CD8-positive, alpha-beta memory T cell (primary cell): ENCODE measurements around the gene SEPHS2. TPM values are rescaled to one million over a fixed set of nuclear protein-coding genes. Genes with fewer than 3 reads are reported as not detected.

Experiments
- CTCF ChIA-PET: fragments of 350-600 bp; sonication (Branson Sonifier 250); formaldehyde crosslinking; loops from one replicate; lab custom pipeline; 2021; ENCODE audit warnings: antibody characterized with exemption; lab: Charles Lee
- POLR2A ChIA-PET: fragments of 350-600 bp; sonication (Branson Sonifier 250); formaldehyde crosslinking; loops from one replicate; lab custom pipeline; 2021; ENCODE audit warnings: antibody characterized with exemption; lab: Charles Lee
- DNase-seq, 5 donors: peaks; one replicate each; pipeline versions ENCODE4 v3.0.0 to v3.0.0-alpha.2; 2020 to 2022; ENCODE audit warnings: mixed read lengths in 1 of 5
- H3K27ac ChIP-seq: one replicate; pipeline ENCODE4 v1.7.0; 2013; ENCODE audit warnings: low read depth, mild to moderate bottlenecking, low read length, moderate library complexity
- H3K27me3 ChIP-seq: 2 replicates; pipeline ENCODE4 v1.7.0; 2013; ENCODE audit warnings: low read length, mild to moderate bottlenecking; ENCODE audit not compliant: insufficient read depth, poor library complexity, severe bottlenecking
- H3K36me3 ChIP-seq: 2 replicates; pipeline ENCODE4 v1.7.0; 2013; ENCODE audit warnings: mild to moderate bottlenecking, low read length, moderate library complexity; ENCODE audit not compliant: insufficient read depth
- H3K4me1 ChIP-seq: 2 replicates; pipeline ENCODE4 v1.7.0; 2013; ENCODE audit warnings: mild to moderate bottlenecking, low read length, moderate library complexity; ENCODE audit not compliant: insufficient read depth
- H3K4me3 ChIP-seq: 2 replicates; pipeline ENCODE4 v1.7.0; 2013; ENCODE audit warnings: mild to moderate bottlenecking, low read length
- H3K9me3 ChIP-seq: 2 replicates; pipeline ENCODE4 v1.7.0; 2013; ENCODE audit warnings: mild to moderate bottlenecking, low read length
- H3K27ac Mint-ChIP-seq, 8 donors: one replicate each; pipeline ENCODE4 v1.8.0; 2020 to 2021; ENCODE audit warnings: mixed read lengths in 8 of 8, mild to moderate bottlenecking in 6 of 8, inconsistent platforms in 3 of 8, moderate library complexity in 3 of 8
- H3K27me3 Mint-ChIP-seq, 2 donors: one replicate each; pipeline ENCODE4 v1.8.0; 2020 to 2021; ENCODE audit warnings: mixed read lengths in 2 of 2, mild to moderate bottlenecking in 1 of 2, moderate library complexity in 1 of 2
- H3K36me3 Mint-ChIP-seq, 3 donors: one replicate each; pipeline ENCODE4 v1.8.0; 2020 to 2021; ENCODE audit warnings: mixed read lengths in 3 of 3, inconsistent platforms in 1 of 3, mild to moderate bottlenecking in 1 of 3
- H3K4me1 Mint-ChIP-seq, 3 donors: one replicate each; pipeline ENCODE4 v1.8.0; 2020 to 2021; ENCODE audit warnings: mixed read lengths in 3 of 3, inconsistent platforms in 1 of 3, mild to moderate bottlenecking in 1 of 3
- H3K4me3 Mint-ChIP-seq, 7 donors: one replicate each; pipeline ENCODE4 v1.8.0; 2020 to 2021; ENCODE audit warnings: mixed read lengths in 7 of 7, mild to moderate bottlenecking in 6 of 7, moderate library complexity in 4 of 7, inconsistent platforms in 2 of 7
- H3K9me3 Mint-ChIP-seq, 5 donors: one replicate each; pipeline ENCODE4 v1.8.0; 2020 to 2022; ENCODE audit warnings: mixed read lengths in 5 of 5, mild to moderate bottlenecking in 3 of 5, moderate library complexity in 2 of 5, inconsistent platforms in 1 of 5
- polyA plus RNA-seq: library from polyadenylated mRNA; unstranded; fragments of 300-500 nt; fragmentation: Illumina TruSeq; gene quantifications from one replicate; pipeline ENCODE4 v1.2.3, GENCODE V29; 2021
- total RNA-seq, 2 experiments: library from RNA; stranded (reverse); gene quantifications; one replicate each; pipeline ENCODE4 v1.2.3, GENCODE V29; 2021

The SEPHS2 gene
- total and polyA plus RNA-seq, 3 experiments from 2014 or later, result 59.0 to 71.0 (median 68.2) TPM

- H3K4me3 ChIP-seq, result peak overlapping the region; percentile 92
- H3K27ac ChIP-seq, result peak overlapping the region; percentile 93
- H3K27ac Mint-ChIP-seq, result peak overlapping the region in 5 of 8 donors; percentile 23 to 82 (median 50)
- peaks cover 29% of the 10 kb centered on the region for H3K4me1 ChIP-seq
- H3K9me3 Mint-ChIP-seq, result no peaks in the 10 kb centered on the region
- CTCF ChIA-PET, result interaction anchor here (0.5 to 3.5 kb wide), 7 partner anchors 13 to 263 kb away, joined by 3 to 17 read pairs (median 5); partner anchors contain the start of genes DCTPP1 and ITGAL
- no peaks in the 10 kb centered on the region for H3K9me3 ChIP-seq
- no peak for DNase-seq
- POLR2A ChIA-PET, result interaction anchor here (0.5 to 1.6 kb wide), 7 partner anchors 26 to 386 kb away, joined by 3 to 6 read pairs (median 4); partner anchors contain the start of genes ITGAL, ZNF689 and ZNF764
- H3K36me3 ChIP-seq, result peaks cover 15% of the 10 kb centered on the region
- no peaks in the 10 kb centered on the region for H3K27me3 ChIP-seq
- H3K4me3 Mint-ChIP-seq, result peak overlapping the region; percentile 66 to 97 (median 95)
- H3K36me3 Mint-ChIP-seq, result peaks cover 9 to 19% (median 13%) of the 10 kb centered on the region in 3 donors
- peaks cover 30 to 41% (median 35%) of the 10 kb centered on the region in 3 donors for H3K4me1 Mint-ChIP-seq
- no peaks in the 10 kb centered on the region for H3K27me3 Mint-ChIP-seq
Observed at GRCh38 chr16:30444231-30445148, 1.2 kb downstream of the SEPHS2 start.

DNA sequence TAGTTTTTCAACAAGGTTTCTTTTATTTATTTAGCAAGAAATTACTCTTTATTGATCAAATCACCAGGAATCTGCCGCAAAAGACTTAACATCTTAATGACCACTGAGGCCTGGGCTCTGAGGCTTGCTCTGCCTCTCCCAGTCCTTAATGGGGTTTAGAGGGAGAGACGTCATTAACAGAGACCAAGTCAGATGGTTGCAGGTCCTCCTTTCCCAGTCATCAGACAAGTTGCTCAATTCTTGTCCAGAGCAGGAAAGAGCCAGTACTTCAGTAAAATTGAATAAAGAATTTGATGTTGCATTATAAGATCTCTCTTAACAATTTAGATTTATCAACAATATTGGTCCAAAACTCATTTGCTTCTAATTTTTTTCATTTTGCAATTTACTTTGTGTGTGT is 2.0 kb downstream of the SEPHS2 start:
- H3K9me3 Mint-ChIP-seq, result no peaks in the 10 kb centered on the region
- peaks cover 9 to 19% (median 13%) of the 10 kb centered on the region in 3 donors for H3K36me3 Mint-ChIP-seq
- POLR2A ChIA-PET, result interaction anchor here (1.0 to 1.6 kb wide), 2 partner anchors 26 to 32 kb away, joined by 4 read pairs; no protein-coding TSS in a partner anchor
- H3K4me3 ChIP-seq, result peak overlapping the region; percentile 92
- no peak for DNase-seq
- H3K4me3 Mint-ChIP-seq, result peak overlapping the region; percentile 66 to 96 (median 88)
- peak overlapping the region in 6 of 8 donors; percentile 13 to 54 (median 30) for H3K27ac Mint-ChIP-seq
- no peaks in the 10 kb centered on the region for H3K9me3 ChIP-seq
- no peak overlapping the region for H3K27ac ChIP-seq
- H3K27me3 ChIP-seq, result no peaks in the 10 kb centered on the region
- peaks cover 15% of the 10 kb centered on the region for H3K36me3 ChIP-seq
- peaks cover 30 to 40% (median 35%) of the 10 kb centered on the region in 3 donors for H3K4me1 Mint-ChIP-seq
- peaks cover 27% of the 10 kb centered on the region for H3K4me1 ChIP-seq
- CTCF ChIA-PET, result interaction anchor here (1.0 to 3.5 kb wide), 2 partner anchors 14 kb away, joined by 3 to 17 read pairs; partner anchors contain the start of gene DCTPP1
- H3K27me3 Mint-ChIP-seq, result no peaks in the 10 kb centered on the region

DNA sequence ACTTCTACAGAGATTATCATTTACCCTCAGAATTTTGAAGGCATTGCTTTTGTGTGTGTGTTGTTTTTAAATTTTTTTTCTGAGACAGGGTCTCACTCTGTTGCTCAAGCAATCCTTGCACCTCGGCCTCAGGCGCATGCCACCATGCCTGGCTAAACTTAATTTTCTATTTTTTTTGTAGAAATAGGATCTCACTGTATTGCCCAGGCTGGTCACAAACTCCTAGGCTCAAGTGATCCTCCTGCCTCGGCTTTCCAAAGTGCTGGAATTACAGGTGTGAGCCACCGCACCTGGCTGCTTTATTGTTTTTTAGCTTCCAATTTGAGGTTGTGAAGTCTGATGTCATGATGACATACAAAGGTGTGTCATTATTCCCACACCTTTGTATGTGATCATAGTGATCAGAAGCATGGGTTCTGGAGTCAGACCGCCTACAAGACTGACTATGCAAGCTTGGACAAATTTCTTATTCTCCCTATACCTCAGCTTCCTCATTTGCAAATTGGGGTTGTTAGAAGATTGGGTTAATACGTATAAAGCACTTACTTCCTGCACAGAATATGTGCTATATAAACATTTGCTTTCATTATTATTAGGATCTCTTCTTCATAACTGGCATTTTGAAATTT is 5.8 kb downstream of the SEPHS2 start:
- Histone ChIP-seq H3K36me3 (peaks cover 12% of the 10 kb centered on the region), H3K9me3 (no peaks in the 10 kb centered on the region), H3K27me3 (no peaks in the 10 kb centered on the region), H3K4me3 (no peak overlapping the region), H3K4me1 (peaks cover 19% of the 10 kb centered on the region), H3K27ac (no peak overlapping the region)
- Mint-ChIP-seq H3K27ac (no peak overlapping the region), H3K4me3 (no peak overlapping the region), H3K4me1 (peaks cover 20 to 23% (median 21%) of the 10 kb centered on the region in 3 donors), H3K9me3 (no peaks in the 10 kb centered on the region), H3K36me3 (peaks cover 8 to 13% (median 13%) of the 10 kb centered on the region in 3 donors), H3K27me3 (no peaks in the 10 kb centered on the region)
- ChIA-PET CTCF (interaction anchor here (0.8 to 1.3 kb wide), 3 partner anchors 10 to 159 kb away, joined by 3 to 4 read pairs (median 3); no protein-coding TSS in a partner anchor), POLR2A (interaction anchor here (0.6 to 0.7 kb wide), 2 partner anchors 95 to 129 kb away, joined by 3 read pairs; partner anchors contain the start of gene ZNF747)
- no peak for DNase-seq

GRCh38 chr16:30438835-30439234 is 6.8 kb downstream of the SEPHS2 start:
- Mint-ChIP-seq H3K27me3 (no peaks in the 10 kb centered on the region), H3K4me3 (no peak overlapping the region), H3K4me1 (peaks cover 19 to 23% (median 21%) of the 10 kb centered on the region in 3 donors), H3K36me3 (peaks cover 6 to 9% (median 9%) of the 10 kb centered on the region in 3 donors), H3K9me3 (no peaks in the 10 kb centered on the region), H3K27ac (no peak overlapping the region)
- Histone ChIP-seq H3K4me1 (peaks cover 13% of the 10 kb centered on the region), H3K4me3 (no peak overlapping the region), H3K36me3 (peaks cover 4% of the 10 kb centered on the region), H3K27ac (no peak overlapping the region), H3K9me3 (no peaks in the 10 kb centered on the region), H3K27me3 (no peaks in the 10 kb centered on the region)
- CTCF ChIA-PET, result interaction anchor here (0.7 to 1.3 kb wide), 4 partner anchors 9 to 326 kb away, joined by 3 to 5 read pairs (median 4); partner anchors contain the start of gene DCTPP1
- no peak for DNase-seq
- POLR2A ChIA-PET, result no interaction called here

- Histone ChIP-seq H3K9me3 (no peaks in the 10 kb centered on the region), H3K4me1 (peaks cover 6% of the 10 kb centered on the region), H3K27ac (no peak overlapping the region), H3K27me3 (no peaks in the 10 kb centered on the region), H3K4me3 (no peak overlapping the region), H3K36me3 (no peaks in the 10 kb centered on the region)
- Mint-ChIP-seq H3K27ac (peak overlapping the region in 1 of 8 donors; percentile 46), H3K36me3 (no peaks in the 10 kb centered on the region), H3K4me1 (peaks cover 13 to 17% (median 16%) of the 10 kb centered on the region in 3 donors), H3K9me3 (no peaks in the 10 kb centered on the region), H3K4me3 (no peak overlapping the region), H3K27me3 (no peaks in the 10 kb centered on the region)
- POLR2A ChIA-PET, result no interaction called here
- CTCF ChIA-PET, result interaction anchor here (0.6 kb wide), 1 partner anchor 382 kb away, joined by 3 read pairs; no protein-coding TSS in a partner anchor
- DNase-seq, result no peak
Observed at GRCh38 chr16:30437511-30438046, 8.1 kb downstream of the SEPHS2 start.

DNA sequence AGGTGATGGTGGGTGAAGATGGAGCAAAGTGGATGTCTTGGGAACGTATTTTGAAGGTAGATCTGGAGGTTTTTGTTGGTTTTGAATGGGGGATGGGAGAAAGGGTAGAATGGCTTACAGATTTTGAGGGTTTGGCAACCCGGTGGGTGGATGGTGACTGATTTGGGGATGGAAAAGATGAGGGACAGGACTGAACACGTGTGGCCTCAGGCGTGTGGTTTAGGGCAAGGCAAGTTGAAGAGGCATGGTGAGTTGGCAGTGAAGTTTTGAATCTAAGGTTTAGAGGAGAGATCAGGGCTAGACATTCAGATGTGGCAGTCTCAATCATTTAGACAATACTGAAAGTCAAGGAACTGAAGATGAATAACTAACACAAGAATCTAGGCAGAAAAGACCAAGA is 10.8 kb downstream of the SEPHS2 start:
- ChIA-PET CTCF (interaction anchor here (1.0 to 1.7 kb wide), 5 partner anchors 15 to 193 kb away, joined by 3 to 6 read pairs (median 3); no protein-coding TSS in a partner anchor), POLR2A (no interaction called here)
- no peak for DNase-seq
- Histone ChIP-seq H3K36me3 (no peaks in the 10 kb centered on the region), H3K4me1 (peaks cover 15% of the 10 kb centered on the region), H3K27me3 (no peaks in the 10 kb centered on the region), H3K4me3 (no peak overlapping the region), H3K9me3 (no peaks in the 10 kb centered on the region), H3K27ac (no peak overlapping the region)
- H3K4me1 Mint-ChIP-seq, result peaks cover 13 to 17% (median 14%) of the 10 kb centered on the region in 3 donors
- H3K4me3 Mint-ChIP-seq, result peak overlapping the region in 3 of 7 donors; percentile 7 to 52 (median 46)
- no peaks in the 10 kb centered on the region for H3K27me3 Mint-ChIP-seq
- no peaks in the 10 kb centered on the region for H3K36me3 Mint-ChIP-seq
- peak overlapping the region in 6 of 8 donors; percentile 0 to 89 (median 86) for H3K27ac Mint-ChIP-seq
- H3K9me3 Mint-ChIP-seq, result no peaks in the 10 kb centered on the region

GRCh38 chr16:30430428-30430970 is 15.2 kb downstream of the SEPHS2 start:
- peak overlapping the region; percentile 53 for H3K27ac ChIP-seq
- H3K4me1 ChIP-seq, result peaks cover 26% of the 10 kb centered on the region
- ChIA-PET POLR2A (interaction anchor here (0.6 to 1.6 kb wide), 15 partner anchors 12 to 1420 kb away, joined by 3 to 35 read pairs (median 5); partner anchors contain the start of genes ALDOA, CORO1A, ITGAL and ZNF688), CTCF (interaction anchor here (0.8 to 3.0 kb wide), 46 partner anchors 8 to 457 kb away, joined by 3 to 39 read pairs (median 6); partner anchors contain the start of genes CORO1A, FBRS, ITGAL and PRR14)
- H3K4me1 Mint-ChIP-seq, result peaks cover 19 to 22% (median 22%) of the 10 kb centered on the region in 3 donors
- DNase-seq, result no peak
- H3K27ac Mint-ChIP-seq, result no peak overlapping the region
- no peak overlapping the region for H3K4me3 Mint-ChIP-seq
- H3K4me3 ChIP-seq, result peak overlapping the region; percentile 35
- H3K9me3 Mint-ChIP-seq, result no peaks in the 10 kb centered on the region
- H3K27me3 Mint-ChIP-seq, result no peaks in the 10 kb centered on the region
- H3K27me3 ChIP-seq, result no peaks in the 10 kb centered on the region
- H3K36me3 Mint-ChIP-seq, result peaks cover 0 to 19% (median 7%) of the 10 kb centered on the region in 3 donors
- peaks cover 10% of the 10 kb centered on the region for H3K36me3 ChIP-seq
- H3K9me3 ChIP-seq, result no peaks in the 10 kb centered on the region
